ENCODE measurements around the gene DHX36.

DHX36 gene

DNA sequence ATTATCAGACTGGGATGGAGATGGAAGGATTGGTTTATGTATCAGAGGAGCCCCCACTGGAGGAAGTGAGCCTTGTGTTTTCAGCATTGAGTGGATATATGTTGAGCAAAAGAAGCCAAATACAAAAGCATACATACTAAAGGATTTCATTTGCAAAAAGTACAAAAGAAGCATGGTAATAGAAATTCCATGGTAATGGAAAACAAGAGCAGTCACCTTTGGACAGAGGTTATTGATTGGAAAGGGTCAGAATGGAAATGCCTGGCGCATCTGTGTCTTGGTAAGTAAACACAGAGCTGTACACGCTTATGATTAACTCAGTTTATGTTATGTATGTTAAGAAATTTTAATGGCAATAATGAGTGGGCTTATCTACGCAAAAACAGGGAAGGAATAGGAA is 72.7 kb downstream of the DHX36 start:
- in situ Hi-C loops (cut with MboI; ENCODE audit: low pct_unique_long_range_greater_than_20kb, low sequenced_read_pairs, unreplicated experiment) = no loop called here
- no peak for DNase-seq (ENCODE audit: low spot score)
- TF ChIP-seq, protein P1, sequence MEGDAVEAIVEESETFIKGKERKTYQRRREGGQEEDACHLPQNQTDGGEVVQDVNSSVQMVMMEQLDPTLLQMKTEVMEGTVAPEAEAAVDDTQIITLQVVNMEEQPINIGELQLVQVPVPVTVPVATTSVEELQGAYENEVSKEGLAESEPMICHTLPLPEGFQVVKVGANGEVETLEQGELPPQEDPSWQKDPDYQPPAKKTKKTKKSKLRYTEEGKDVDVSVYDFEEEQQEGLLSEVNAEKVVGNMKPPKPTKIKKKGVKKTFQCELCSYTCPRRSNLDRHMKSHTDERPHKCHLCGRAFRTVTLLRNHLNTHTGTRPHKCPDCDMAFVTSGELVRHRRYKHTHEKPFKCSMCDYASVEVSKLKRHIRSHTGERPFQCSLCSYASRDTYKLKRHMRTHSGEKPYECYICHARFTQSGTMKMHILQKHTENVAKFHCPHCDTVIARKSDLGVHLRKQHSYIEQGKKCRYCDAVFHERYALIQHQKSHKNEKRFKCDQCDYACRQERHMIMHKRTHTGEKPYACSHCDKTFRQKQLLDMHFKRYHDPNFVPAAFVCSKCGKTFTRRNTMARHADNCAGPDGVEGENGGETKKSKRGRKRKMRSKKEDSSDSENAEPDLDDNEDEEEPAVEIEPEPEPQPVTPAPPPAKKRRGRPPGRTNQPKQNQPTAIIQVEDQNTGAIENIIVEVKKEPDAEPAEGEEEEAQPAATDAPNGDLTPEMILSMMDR (IDR thresholded peaks at IDR 0.05; ENCODE audit: extremely low read depth, insufficient read depth, missing control alignments) = no peak

DNA sequence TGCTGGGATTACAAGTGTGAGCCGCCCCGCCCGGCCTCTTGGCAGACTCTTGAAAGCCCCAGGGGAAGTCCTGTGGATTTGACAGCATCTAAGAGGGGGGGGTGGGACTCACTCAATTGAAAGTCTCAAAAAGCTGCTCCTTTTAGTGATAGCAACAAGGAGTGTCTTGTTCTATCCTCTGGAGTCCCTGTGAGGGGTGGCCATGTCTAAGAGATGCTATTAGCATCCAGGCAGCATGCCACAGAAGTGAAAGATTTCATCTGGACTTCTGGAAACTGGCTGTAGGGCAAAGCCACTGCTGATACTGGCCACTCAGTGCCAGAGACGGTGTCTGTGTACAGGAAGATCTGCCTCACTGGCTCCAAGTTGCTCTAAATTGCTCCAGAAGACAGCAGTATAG is 74.0 kb downstream of the DHX36 start:
- DNase-seq (ENCODE audit: low spot score) = no peak
- TF ChIP-seq, protein P1 (IDR thresholded peaks at IDR 0.05; ENCODE audit: extremely low read depth, insufficient read depth, missing control alignments) = no peak
- in situ Hi-C loops (cut with MboI; ENCODE audit: low pct_unique_long_range_greater_than_20kb, low sequenced_read_pairs, unreplicated experiment) = no loop called here

DNA sequence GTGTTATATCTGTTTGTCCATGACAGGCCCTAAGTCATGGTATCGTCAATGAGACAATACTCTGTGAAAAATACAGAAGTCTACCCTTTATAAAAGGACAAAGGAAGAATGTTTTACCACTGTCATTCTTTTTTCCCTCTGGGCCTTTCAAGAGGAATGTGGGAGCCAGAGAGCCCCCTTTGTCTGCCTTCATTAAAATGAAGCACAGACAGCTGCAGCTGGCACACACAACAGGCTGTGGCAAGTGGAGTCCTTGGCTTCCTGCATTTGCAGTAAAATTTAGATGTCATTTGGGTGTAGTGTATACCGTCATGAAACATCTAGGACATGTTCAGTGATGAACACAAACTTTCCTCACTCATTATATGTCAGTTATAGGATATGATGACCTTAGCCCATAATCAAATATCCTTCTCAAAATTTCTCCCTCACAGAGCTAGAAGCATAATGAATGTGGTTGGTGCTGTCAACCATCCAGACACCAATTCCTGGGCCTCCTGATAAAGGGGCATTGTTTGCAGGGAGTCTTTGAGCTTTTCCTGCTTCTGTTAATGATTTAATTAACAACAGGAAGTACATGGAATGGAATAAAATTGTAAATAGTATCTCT is 76.4 kb downstream of the DHX36 start:
- in situ Hi-C loops (cut with MboI; ENCODE audit: low pct_unique_long_range_greater_than_20kb, low sequenced_read_pairs, unreplicated experiment) = no loop called here
- TF ChIP-seq, protein P1 (IDR thresholded peaks at IDR 0.05; ENCODE audit: extremely low read depth, insufficient read depth, missing control alignments) = no peak
- DNase-seq (ENCODE audit: low spot score) = no peak

DNA sequence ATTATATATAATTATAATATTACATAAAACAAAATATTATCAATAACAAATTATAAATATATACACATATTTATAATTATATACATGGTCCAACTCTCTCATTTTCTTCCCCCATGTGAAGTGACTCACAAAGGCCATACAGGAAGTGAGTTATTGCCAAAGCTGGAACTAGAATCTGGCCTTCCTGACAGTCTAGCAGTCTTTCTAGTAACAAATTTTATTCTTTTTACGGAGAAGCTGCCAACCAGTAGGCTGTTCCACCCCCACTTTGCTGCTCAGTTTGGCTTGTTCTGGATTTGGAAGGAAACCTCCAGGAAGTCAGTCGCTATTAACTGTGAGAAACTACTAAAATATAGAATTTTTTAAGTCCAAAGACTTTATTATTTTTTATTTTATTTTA is 79.6 kb downstream of the DHX36 start:
- DNase-seq (ENCODE audit: low spot score) = no peak
- in situ Hi-C loops (cut with MboI; ENCODE audit: low pct_unique_long_range_greater_than_20kb, low sequenced_read_pairs, unreplicated experiment) = no loop called here

DNA sequence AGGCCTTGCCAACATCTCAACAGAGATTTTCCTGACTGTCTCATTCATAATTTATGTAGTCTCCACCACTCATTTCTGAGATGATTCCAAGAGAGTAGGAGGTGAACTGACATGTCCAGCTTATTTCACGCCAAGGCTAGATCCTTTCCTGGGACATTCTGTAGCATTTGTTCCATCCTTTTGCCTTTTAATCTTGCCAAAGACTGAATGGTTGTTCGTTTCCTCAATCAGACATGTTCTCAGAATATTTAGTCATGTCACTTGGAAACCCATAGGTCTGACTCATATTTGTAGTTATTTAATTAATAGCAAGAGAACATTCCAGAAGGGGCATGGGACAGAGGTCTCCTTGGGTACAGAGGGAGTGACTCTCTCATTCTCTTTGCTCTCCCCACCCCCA is 80.9 kb downstream of the DHX36 start:
- in situ Hi-C loops (cut with MboI; ENCODE audit: low pct_unique_long_range_greater_than_20kb, low sequenced_read_pairs, unreplicated experiment) = no loop called here
- TF ChIP-seq, protein P1 (IDR thresholded peaks at IDR 0.05; ENCODE audit: extremely low read depth, insufficient read depth, missing control alignments) = no peak
- DNase-seq (ENCODE audit: low spot score) = no peak

More for the DNA sequence above, 79.6 kb downstream of the DHX36 start:
- TF ChIP-seq, protein P1 (IDR thresholded peaks at IDR 0.05; ENCODE audit: extremely low read depth, insufficient read depth, missing control alignments) = no peak

DNA sequence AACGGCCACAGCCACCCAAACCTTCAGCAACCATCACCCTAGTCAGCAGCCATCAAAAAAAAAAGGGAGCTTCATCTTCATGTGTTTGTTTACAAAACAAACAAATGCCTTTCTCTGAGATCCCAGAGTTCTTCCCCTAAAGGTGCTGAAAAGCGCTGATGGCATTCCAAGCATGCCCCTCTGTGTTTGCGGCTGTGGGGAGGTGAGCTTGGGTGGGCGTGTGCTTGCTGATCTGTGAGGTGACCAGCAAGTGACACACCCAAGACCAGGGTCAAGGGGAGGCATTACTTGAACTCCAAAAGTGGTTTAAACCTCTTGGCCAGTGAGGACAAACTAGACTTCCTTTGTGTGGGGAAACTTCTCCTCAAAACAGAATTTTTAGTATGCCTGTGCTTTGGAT is 81.5 kb downstream of the DHX36 start:
- DNase-seq (ENCODE audit: low spot score) = no peak
- in situ Hi-C loops (cut with MboI; ENCODE audit: low pct_unique_long_range_greater_than_20kb, low sequenced_read_pairs, unreplicated experiment) = no loop called here
- TF ChIP-seq, protein P1 (IDR thresholded peaks at IDR 0.05; ENCODE audit: extremely low read depth, insufficient read depth, missing control alignments) = no peak
